NT2/D1 (cell line): ENCODE measurements around the gene CACNG6.

Source experiments
- SUZ12 ChIP-seq: IDR thresholded peaks from 2 replicates; pipeline ENCODE4 v1.6.1; 2011; ENCODE audit not compliant: insufficient read length, insufficient read depth; ENCODE audit errors: extremely low read depth
- YY1 ChIP-seq: IDR thresholded peaks from 2 replicates; pipeline ENCODE4 v1.6.1; 2011; ENCODE audit not compliant: insufficient read length, insufficient read depth
- ZNF274 ChIP-seq: IDR thresholded peaks from 2 replicates; pipeline ENCODE4 v1.6.1; 2011; ENCODE audit warnings: mild to moderate bottlenecking, low read depth, low read length

GRCh38 chr19:53969366-53969765, 22.1 kb upstream of the CACNG6 start:
- TF ChIP-seq YY1 = no peak
- no peak for TF ChIP-seq ZNF274
- no peak for TF ChIP-seq SUZ12
